HEK293 (cell line): ENCODE measurements around the gene CLDN6.

Source experiments
- GLIS2 ChIP-seq: fragments of 450-650 bp; formaldehyde crosslinking; IDR thresholded peaks from 2 replicates; pipeline ENCODE4 v1.5.1; 2016; ENCODE audit warnings: missing biosample characterization, missing genetic modification characterization
- KLF10 ChIP-seq: fragments of 450-650 bp; IDR thresholded peaks from 2 replicates; pipeline ENCODE4 v1.5.1; 2018; ENCODE audit warnings: missing biosample characterization, mild to moderate bottlenecking, missing genetic modification characterization
- KLF8 ChIP-seq: fragments of 450-650 bp; formaldehyde crosslinking; IDR thresholded peaks from 2 replicates; pipeline ENCODE4 v1.5.1; 2016; ENCODE audit warnings: missing biosample characterization, missing genetic modification characterization
- SETDB1 ChIP-seq: IDR thresholded peaks from one replicate; pipeline ENCODE4 v1.6.1; 2017; ENCODE audit warnings: mild to moderate bottlenecking, low read length, moderate library complexity, mixed read lengths; ENCODE audit not compliant: insufficient read length
- SP7 ChIP-seq: fragments of 450-650 bp; formaldehyde crosslinking; IDR thresholded peaks from 2 replicates; pipeline ENCODE4 v1.5.1; 2016; ENCODE audit warnings: missing biosample characterization, missing genetic modification characterization
- TSHZ1 ChIP-seq: fragments of 450-650 bp; formaldehyde crosslinking; IDR thresholded peaks from 2 replicates; pipeline ENCODE4 v1.5.1; 2016; ENCODE audit warnings: missing biosample characterization, missing genetic modification characterization, borderline replicate concordance
- YY1 ChIP-seq: fragments of 450-650 bp; formaldehyde crosslinking; IDR thresholded peaks from 2 replicates; pipeline ENCODE4 v1.5.1; 2018; ENCODE audit warnings: missing biosample characterization, missing genetic modification characterization
- ZBTB48 ChIP-seq: fragments of 450-650 bp; formaldehyde crosslinking; IDR thresholded peaks from 2 replicates; pipeline ENCODE4 v1.5.1; 2016; ENCODE audit warnings: missing biosample characterization, missing genetic modification characterization
- ZNF514 ChIP-seq: fragments of 450-650 bp; formaldehyde crosslinking; IDR thresholded peaks from 2 replicates; pipeline ENCODE4 v1.5.1; 2016; ENCODE audit warnings: missing biosample characterization, missing genetic modification characterization
- ZNF518A ChIP-seq: fragments of 450-650 bp; formaldehyde crosslinking; conservative IDR thresholded peaks from 2 replicates; pipeline ENCODE4 v1.5.1; 2016; ENCODE audit warnings: low read depth, missing biosample characterization, missing genetic modification characterization
- ZNF544 ChIP-seq: fragments of 450-650 bp; formaldehyde crosslinking; IDR thresholded peaks from 2 replicates; pipeline ENCODE4 v1.5.0; 2017; ENCODE audit warnings: missing biosample characterization, missing genetic modification characterization
- ZNF555 ChIP-seq: fragments of 450-650 bp; formaldehyde crosslinking; conservative IDR thresholded peaks from 2 replicates; pipeline ENCODE4 v1.5.1; 2017; ENCODE audit warnings: missing biosample characterization, mild to moderate bottlenecking, missing genetic modification characterization, inconsistent platforms
- ZNF561 ChIP-seq: fragments of 450-650 bp; IDR thresholded peaks from 2 replicates; pipeline ENCODE4 v1.5.1; 2018; ENCODE audit warnings: missing biosample characterization, missing genetic modification characterization, borderline replicate concordance
- ZNF571 ChIP-seq: fragments of 450-650 bp; formaldehyde crosslinking; IDR thresholded peaks from 2 replicates; pipeline ENCODE4 v1.5.0; 2017; ENCODE audit warnings: missing biosample characterization, missing genetic modification characterization
- ZNF624 ChIP-seq: fragments of 450-650 bp; formaldehyde crosslinking; IDR thresholded peaks from 2 replicates; pipeline ENCODE4 v1.5.1; 2017; ENCODE audit warnings: missing biosample characterization, missing genetic modification characterization
- ZNF830 ChIP-seq: fragments of 450-650 bp; IDR thresholded peaks from 2 replicates; pipeline ENCODE4 v1.5.0; 2018; ENCODE audit warnings: missing biosample characterization, missing genetic modification characterization, low read depth, mild to moderate bottlenecking, moderate library complexity
- TF ChIP-seq, protein P1 (sequence below): fragments of 450-650 bp; formaldehyde crosslinking; IDR thresholded peaks from 2 replicates; pipeline ENCODE4 v1.5.1; 2016; ENCODE audit warnings: missing biosample characterization, missing genetic modification characterization
- TF ChIP-seq, protein P2 (sequence below): fragments of 450-650 bp; formaldehyde crosslinking; IDR thresholded peaks from 2 replicates; pipeline ENCODE4 v1.5.1; 2016; ENCODE audit warnings: missing biosample characterization, missing genetic modification characterization, borderline replicate concordance
- TF ChIP-seq, protein P3 (sequence below): fragments of 450-650 bp; formaldehyde crosslinking; IDR thresholded peaks from 2 replicates; pipeline ENCODE4 v1.5.1; 2016; ENCODE audit warnings: missing biosample characterization, missing genetic modification characterization
- TF ChIP-seq, protein P4 (sequence below): fragments of 450-650 bp; formaldehyde crosslinking; IDR thresholded peaks from 2 replicates; pipeline ENCODE4 v1.5.1; 2016; ENCODE audit warnings: missing biosample characterization, missing genetic modification characterization

Gene CLDN6

DNA sequence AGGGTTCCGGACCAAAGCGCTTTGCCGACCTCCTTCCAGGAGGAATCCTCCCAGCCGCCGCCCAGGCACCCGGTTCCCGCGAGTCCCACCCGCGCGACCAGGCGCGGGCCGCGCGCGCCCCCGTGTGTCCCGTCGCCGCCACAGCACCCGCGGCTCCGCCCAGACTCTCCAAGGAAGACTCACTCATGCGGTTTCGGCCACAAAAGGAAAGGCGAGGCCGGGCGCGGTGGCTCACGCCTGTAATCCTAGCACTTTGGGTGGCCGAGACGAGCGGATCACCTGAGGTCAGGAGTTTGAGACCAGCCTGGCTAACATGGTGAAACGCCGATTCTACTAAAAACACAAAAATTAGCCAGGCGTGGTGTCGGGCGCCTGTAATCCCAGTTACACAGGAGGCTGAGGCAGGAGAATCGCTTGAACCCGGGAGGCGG lies 34.3 kb downstream of the CLDN6 start (continued):
- TF ChIP-seq, protein P1, sequence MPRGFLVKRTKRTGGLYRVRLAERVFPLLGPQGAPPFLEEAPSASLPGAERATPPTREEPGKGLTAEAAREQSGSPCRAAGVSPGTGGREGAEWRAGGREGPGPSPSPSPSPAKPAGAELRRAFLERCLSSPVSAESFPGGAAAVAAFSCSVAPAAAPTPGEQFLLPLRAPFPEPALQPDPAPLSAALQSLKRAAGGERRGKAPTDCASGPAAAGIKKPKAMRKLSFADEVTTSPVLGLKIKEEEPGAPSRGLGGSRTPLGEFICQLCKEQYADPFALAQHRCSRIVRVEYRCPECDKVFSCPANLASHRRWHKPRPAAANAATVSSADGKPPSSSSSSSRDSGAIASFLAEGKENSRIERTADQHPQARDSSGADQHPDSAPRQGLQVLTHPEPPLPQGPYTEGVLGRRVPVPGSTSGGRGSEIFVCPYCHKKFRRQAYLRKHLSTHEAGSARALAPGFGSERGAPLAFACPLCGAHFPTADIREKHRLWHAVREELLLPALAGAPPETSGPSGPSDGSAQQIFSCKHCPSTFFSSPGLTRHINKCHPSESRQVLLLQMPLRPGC (tag by site-specific recombination) = 0 out of 2 replicates have a peak, but pooled peaks have one; percentile 21
- TF ChIP-seq GLIS2 (tag by site-specific recombination) (no peak), ZNF624 (no peak), ZNF555 (tag by site-specific recombination) (no peak), KLF8 (tag by site-specific recombination) (peak; percentile 52; the same call in 1 of the 2 replicates), SETDB1 (no peak), ZNF830 (tag by site-specific recombination) (no peak), ZNF561 (tag by site-specific recombination) (peak; percentile 82; the same call in 1 of the 2 replicates), KLF10 (tag by site-specific recombination) (peak; percentile 35; the same call in 1 of the 2 replicates), TSHZ1 (tag by site-specific recombination) (no peak), ZNF518A (tag by site-specific recombination) (no peak), SP7 (peak; percentile 33; the same call in 1 of the 2 replicates), ZNF514 (tag by site-specific recombination) (no peak), ZNF571 (tag by site-specific recombination) (no peak), ZNF544 (tag by site-specific recombination) (no peak), YY1 (tag by site-specific recombination) (no peak), ZBTB48 (no peak)
- TF ChIP-seq, protein P2, sequence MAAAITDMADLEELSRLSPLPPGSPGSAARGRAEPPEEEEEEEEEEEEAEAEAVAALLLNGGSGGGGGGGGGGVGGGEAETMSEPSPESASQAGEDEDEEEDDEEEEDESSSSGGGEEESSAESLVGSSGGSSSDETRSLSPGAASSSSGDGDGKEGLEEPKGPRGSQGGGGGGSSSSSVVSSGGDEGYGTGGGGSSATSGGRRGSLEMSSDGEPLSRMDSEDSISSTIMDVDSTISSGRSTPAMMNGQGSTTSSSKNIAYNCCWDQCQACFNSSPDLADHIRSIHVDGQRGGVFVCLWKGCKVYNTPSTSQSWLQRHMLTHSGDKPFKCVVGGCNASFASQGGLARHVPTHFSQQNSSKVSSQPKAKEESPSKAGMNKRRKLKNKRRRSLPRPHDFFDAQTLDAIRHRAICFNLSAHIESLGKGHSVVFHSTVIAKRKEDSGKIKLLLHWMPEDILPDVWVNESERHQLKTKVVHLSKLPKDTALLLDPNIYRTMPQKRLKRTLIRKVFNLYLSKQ (tag by site-specific recombination) = no peak
- TF ChIP-seq, protein P3, sequence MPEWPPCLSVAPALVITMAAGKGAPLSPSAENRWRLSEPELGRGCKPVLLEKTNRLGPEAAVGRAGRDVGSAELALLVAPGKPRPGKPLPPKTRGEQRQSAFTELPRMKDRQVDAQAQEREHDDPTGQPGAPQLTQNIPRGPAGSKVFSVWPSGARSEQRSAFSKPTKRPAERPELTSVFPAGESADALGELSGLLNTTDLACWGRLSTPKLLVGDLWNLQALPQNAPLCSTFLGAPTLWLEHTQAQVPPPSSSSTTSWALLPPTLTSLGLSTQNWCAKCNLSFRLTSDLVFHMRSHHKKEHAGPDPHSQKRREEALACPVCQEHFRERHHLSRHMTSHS (tag by site-specific recombination) = no peak
- TF ChIP-seq, protein P4, sequence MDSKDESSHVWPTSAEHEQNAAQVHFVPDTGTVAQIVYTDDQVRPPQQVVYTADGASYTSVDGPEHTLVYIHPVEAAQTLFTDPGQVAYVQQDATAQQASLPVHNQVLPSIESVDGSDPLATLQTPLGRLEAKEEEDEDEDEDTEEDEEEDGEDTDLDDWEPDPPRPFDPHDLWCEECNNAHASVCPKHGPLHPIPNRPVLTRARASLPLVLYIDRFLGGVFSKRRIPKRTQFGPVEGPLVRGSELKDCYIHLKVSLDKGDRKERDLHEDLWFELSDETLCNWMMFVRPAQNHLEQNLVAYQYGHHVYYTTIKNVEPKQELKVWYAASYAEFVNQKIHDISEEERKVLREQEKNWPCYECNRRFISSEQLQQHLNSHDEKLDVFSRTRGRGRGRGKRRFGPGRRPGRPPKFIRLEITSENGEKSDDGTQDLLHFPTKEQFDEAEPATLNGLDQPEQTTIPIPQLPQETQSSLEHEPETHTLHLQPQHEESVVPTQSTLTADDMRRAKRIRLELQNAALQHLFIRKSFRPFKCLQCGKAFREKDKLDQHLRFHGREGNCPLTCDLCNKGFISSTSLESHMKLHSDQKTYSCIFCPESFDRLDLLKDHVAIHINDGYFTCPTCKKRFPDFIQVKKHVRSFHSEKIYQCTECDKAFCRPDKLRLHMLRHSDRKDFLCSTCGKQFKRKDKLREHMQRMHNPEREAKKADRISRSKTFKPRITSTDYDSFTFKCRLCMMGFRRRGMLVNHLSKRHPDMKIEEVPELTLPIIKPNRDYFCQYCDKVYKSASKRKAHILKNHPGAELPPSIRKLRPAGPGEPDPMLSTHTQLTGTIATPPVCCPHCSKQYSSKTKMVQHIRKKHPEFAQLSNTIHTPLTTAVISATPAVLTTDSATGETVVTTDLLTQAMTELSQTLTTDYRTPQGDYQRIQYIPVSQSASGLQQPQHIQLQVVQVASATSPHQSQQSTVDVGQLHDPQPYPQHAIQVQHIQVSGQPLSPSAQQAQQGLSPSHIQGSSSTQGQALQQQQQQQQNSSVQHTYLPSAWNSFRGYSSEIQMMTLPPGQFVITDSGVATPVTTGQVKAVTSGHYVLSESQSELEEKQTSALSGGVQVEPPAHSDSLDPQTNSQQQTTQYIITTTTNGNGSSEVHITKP (tag by site-specific recombination) = no peak
